Liver (tissue), 9 donors: ENCODE results near the gene ELAC1. TPM values are rescaled to one million over a fixed set of nuclear protein-coding genes. Genes with fewer than 3 reads are reported as not detected.

Experiments used
- DNase-seq: peaks from one replicate; pipeline ENCODE4 v3.0.0-alpha.2; 2017; ENCODE audit warnings: low spot score
- H3K27ac ChIP-seq, 2 donors: one replicate each; pipeline ENCODE4 v1.7.0; 2013; ENCODE audit warnings: inconsistent platforms in 2 of 2, low read length in 2 of 2, control low read depth in 1 of 2, low read depth in 1 of 2, mild to moderate bottlenecking in 1 of 2
- H3K27me3 ChIP-seq, 4 donors: one replicate each; pipeline versions ENCODE4 v1.6.1 to v1.7.0; 2013; ENCODE audit warnings: low read length in 3 of 4, inconsistent platforms in 1 of 4, mild to moderate bottlenecking in 1 of 4, moderate library complexity in 1 of 4; ENCODE audit not compliant: control insufficient read depth in 4 of 4, insufficient read depth in 4 of 4
- H3K36me3 ChIP-seq, 4 donors: one replicate each; pipeline versions ENCODE4 v1.6.1 to v1.7.0; 2013; ENCODE audit warnings: low read length in 3 of 4, mild to moderate bottlenecking in 3 of 4, low read depth in 1 of 4, moderate library complexity in 1 of 4; ENCODE audit not compliant: control insufficient read depth in 4 of 4, insufficient read depth in 3 of 4
- H3K4me1 ChIP-seq, 4 donors: one replicate each; pipeline versions ENCODE4 v1.6.1 to v1.7.0; 2013; ENCODE audit warnings: low read length in 3 of 4, mild to moderate bottlenecking in 3 of 4, moderate library complexity in 1 of 4; ENCODE audit not compliant: control insufficient read depth in 4 of 4, insufficient read depth in 4 of 4
- H3K4me3 ChIP-seq, 3 donors: one replicate each; pipeline versions ENCODE4 v1.6.1 to v1.7.0; 2013; ENCODE audit warnings: low read length in 3 of 3, control low read depth in 1 of 3, low read depth in 1 of 3, mild to moderate bottlenecking in 1 of 3
- H3K9ac ChIP-seq, 2 donors: one replicate each; pipeline ENCODE4 v1.7.0; 2013; ENCODE audit warnings: low read length in 2 of 2, mild to moderate bottlenecking in 2 of 2, moderate library complexity in 2 of 2, control low read depth in 1 of 2, low read depth in 1 of 2
- H3K9me3 ChIP-seq, 4 donors: one replicate each; pipeline versions ENCODE4 v1.6.1 to v1.7.0; 2013; ENCODE audit warnings: low read length in 3 of 4; ENCODE audit not compliant: control insufficient read depth in 4 of 4
- ATF3 ChIP-seq: IDR thresholded peaks from 2 replicates; pipeline ENCODE4 v1.6.1; 2016; ENCODE audit warnings: antibody characterized with exemption
- CTCF ChIP-seq: fragments of 150-350 bp; IDR thresholded peaks from 2 replicates; pipeline ENCODE4 v1.5.1; 2017; ENCODE audit warnings: improper control_type of control experiment, low read depth, low read length; ENCODE audit not compliant: missing input control
- EGR1 ChIP-seq, 2 donors: IDR thresholded peaks; 2 replicates each; pipeline ENCODE4 v1.6.1; 2016 to 2018; ENCODE audit warnings: antibody characterized with exemption in 2 of 2, low read depth in 2 of 2
- FOXA1 ChIP-seq: IDR thresholded peaks from 2 replicates; pipeline ENCODE4 v1.6.1; 2016; ENCODE audit warnings: antibody characterized with exemption
- FOXA2 ChIP-seq: IDR thresholded peaks from 2 replicates; pipeline ENCODE4 v1.6.1; 2016; ENCODE audit warnings: antibody characterized with exemption
- GABPA ChIP-seq, 2 donors: IDR thresholded peaks in 1 of 2; conservative IDR thresholded peaks in 1 of 2; 2 replicates each; pipeline ENCODE4 v1.6.1; 2016; ENCODE audit warnings: antibody characterized with exemption in 2 of 2, mild to moderate bottlenecking in 1 of 2, moderate library complexity in 1 of 2
- HNF4A ChIP-seq, 2 donors: conservative IDR thresholded peaks; 2 replicates each; pipeline ENCODE4 v1.6.1; 2016; ENCODE audit warnings: antibody characterized with exemption in 2 of 2, mild to moderate bottlenecking in 2 of 2
- HNF4G ChIP-seq: IDR thresholded peaks from 2 replicates; pipeline ENCODE4 v1.6.1; 2016; ENCODE audit warnings: antibody characterized with exemption
- JUND ChIP-seq, 2 donors: IDR thresholded peaks; 2 replicates each; pipeline ENCODE4 v1.6.1; 2016; ENCODE audit warnings: antibody characterized with exemption in 2 of 2
- MAX ChIP-seq: IDR thresholded peaks from 2 replicates; pipeline ENCODE4 v1.6.1; 2016; ENCODE audit warnings: antibody characterized with exemption
- NR2F2 ChIP-seq: IDR thresholded peaks from 2 replicates; pipeline ENCODE4 v1.6.1; 2016; ENCODE audit warnings: antibody characterized with exemption
- RAD21 ChIP-seq, 2 donors: IDR thresholded peaks; 2 replicates each; pipeline ENCODE4 v1.6.1; 2016; ENCODE audit warnings: antibody characterized with exemption in 2 of 2, mild to moderate bottlenecking in 2 of 2
- RXRA ChIP-seq, 2 donors: IDR thresholded peaks; 2 replicates each; pipeline ENCODE4 v1.6.1; 2017 to 2018; ENCODE audit warnings: antibody characterized with exemption in 2 of 2, mild to moderate bottlenecking in 1 of 2
- SP1 ChIP-seq: IDR thresholded peaks from 2 replicates; pipeline ENCODE4 v1.6.1; 2018; ENCODE audit warnings: antibody characterized with exemption, mild to moderate bottlenecking
- TAF1 ChIP-seq: conservative IDR thresholded peaks from 2 replicates; pipeline ENCODE4 v1.6.1; 2016; ENCODE audit warnings: antibody characterized with exemption, mild to moderate bottlenecking
- YY1 ChIP-seq: IDR thresholded peaks from 2 replicates; pipeline ENCODE4 v1.6.1; 2016; ENCODE audit warnings: antibody characterized with exemption, mild to moderate bottlenecking
- ZBTB33 ChIP-seq: IDR thresholded peaks from 2 replicates; pipeline ENCODE4 v1.6.1; 2016; ENCODE audit warnings: antibody characterized with exemption
- WGBS: extraction: QIAGEN DNeasy Blood & Tissue Kit; methylation state at CpG from one replicate; pipeline ENCODE4 v1.1.7; 2013; 5-methylcytosine and 5-hydroxymethylcytosine counted together
- polyA plus RNA-seq, 2 donors: library from polyadenylated mRNA; stranded (reverse) in 1 of 2; unstranded in 1 of 2; fragments of 200-250 nt in 1 of 2; fragments of >200 nt in 1 of 2; fragmentation: Nextera tagmentation in 1 of 2; extraction: Ambion mirVana in 1 of 2; gene quantifications; one replicate each; pipeline versions ENCODE4 v1.2.1 to v1.2.3, GENCODE V29; 2013 to 2015
- total RNA-seq, 2 donors: library from RNA; depleted of rRNA; stranded (reverse); fragments of >200 nt; gene quantifications; one replicate each; pipeline ENCODE4 v1.2.3, GENCODE V29; 2014
- TF ChIP-seq, protein P1 (sequence below): IDR thresholded peaks from 2 replicates; pipeline ENCODE4 v1.6.1; 2016; ENCODE audit warnings: antibody characterized with exemption, mild to moderate bottlenecking
- donor health status: healthy.
- donor health status: healthy.
- donor health status: healthy.
- donor health status: healthy.
- donor health status: healthy.

Gene ELAC1, protein sequence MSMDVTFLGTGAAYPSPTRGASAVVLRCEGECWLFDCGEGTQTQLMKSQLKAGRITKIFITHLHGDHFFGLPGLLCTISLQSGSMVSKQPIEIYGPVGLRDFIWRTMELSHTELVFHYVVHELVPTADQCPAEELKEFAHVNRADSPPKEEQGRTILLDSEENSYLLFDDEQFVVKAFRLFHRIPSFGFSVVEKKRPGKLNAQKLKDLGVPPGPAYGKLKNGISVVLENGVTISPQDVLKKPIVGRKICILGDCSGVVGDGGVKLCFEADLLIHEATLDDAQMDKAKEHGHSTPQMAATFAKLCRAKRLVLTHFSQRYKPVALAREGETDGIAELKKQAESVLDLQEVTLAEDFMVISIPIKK
- 10 to 100 TPM in 1 of 2 donors, 1 to 10 TPM in 1; 4.9 to 10.2 TPM for total RNA-seq
- polyA plus RNA-seq, result 1 to 10 TPM; 6.4 to 7.6 TPM

- H3K9ac ChIP-seq, result peak within 1 kb of the TSS; percentile 87 to 95
- H3K36me3 ChIP-seq, result no peaks in the 10 kb centered on the region
- peak within 1 kb of the TSS; percentile 82 to 95 (median 93) for H3K4me3 ChIP-seq
- under 1% methylated on average over 84 of the region's 84 CpGs for WGBS
- DNase-seq, result peak; percentile 78
- peaks cover 0 to 3% (median 0%) of the 10 kb centered on the region in 4 donors for H3K9me3 ChIP-seq
- no peak for TF ChIP-seq FOXA1
- TF ChIP-seq EGR1 (IDR thresholded peaks at IDR 0.05; ENCODE audit: low read depth in 2 of 2), result no peak
- no peak for TF ChIP-seq HNF4G
- TF ChIP-seq JUND (IDR thresholded peaks at IDR 0.05), result no peak
- TF ChIP-seq GABPA (IDR thresholded peaks at IDR 0.05 in 1 of 2, conservative IDR thresholded peaks at IDR 0.05 in 1 of 2), result peak; percentile 8 to 63
- peak; percentile 87 for TF ChIP-seq YY1
- TF ChIP-seq CTCF, result no peak
- TF ChIP-seq RAD21 (IDR thresholded peaks at IDR 0.05), result peak in 1 of 2 donors; percentile 21
- no peak for TF ChIP-seq ZBTB33
- TF ChIP-seq NR2F2, result no peak
- TF ChIP-seq, protein P1, sequence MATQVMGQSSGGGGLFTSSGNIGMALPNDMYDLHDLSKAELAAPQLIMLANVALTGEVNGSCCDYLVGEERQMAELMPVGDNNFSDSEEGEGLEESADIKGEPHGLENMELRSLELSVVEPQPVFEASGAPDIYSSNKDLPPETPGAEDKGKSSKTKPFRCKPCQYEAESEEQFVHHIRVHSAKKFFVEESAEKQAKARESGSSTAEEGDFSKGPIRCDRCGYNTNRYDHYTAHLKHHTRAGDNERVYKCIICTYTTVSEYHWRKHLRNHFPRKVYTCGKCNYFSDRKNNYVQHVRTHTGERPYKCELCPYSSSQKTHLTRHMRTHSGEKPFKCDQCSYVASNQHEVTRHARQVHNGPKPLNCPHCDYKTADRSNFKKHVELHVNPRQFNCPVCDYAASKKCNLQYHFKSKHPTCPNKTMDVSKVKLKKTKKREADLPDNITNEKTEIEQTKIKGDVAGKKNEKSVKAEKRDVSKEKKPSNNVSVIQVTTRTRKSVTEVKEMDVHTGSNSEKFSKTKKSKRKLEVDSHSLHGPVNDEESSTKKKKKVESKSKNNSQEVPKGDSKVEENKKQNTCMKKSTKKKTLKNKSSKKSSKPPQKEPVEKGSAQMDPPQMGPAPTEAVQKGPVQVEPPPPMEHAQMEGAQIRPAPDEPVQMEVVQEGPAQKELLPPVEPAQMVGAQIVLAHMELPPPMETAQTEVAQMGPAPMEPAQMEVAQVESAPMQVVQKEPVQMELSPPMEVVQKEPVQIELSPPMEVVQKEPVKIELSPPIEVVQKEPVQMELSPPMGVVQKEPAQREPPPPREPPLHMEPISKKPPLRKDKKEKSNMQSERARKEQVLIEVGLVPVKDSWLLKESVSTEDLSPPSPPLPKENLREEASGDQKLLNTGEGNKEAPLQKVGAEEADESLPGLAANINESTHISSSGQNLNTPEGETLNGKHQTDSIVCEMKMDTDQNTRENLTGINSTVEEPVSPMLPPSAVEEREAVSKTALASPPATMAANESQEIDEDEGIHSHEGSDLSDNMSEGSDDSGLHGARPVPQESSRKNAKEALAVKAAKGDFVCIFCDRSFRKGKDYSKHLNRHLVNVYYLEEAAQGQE, result peak; percentile 50
- TF ChIP-seq HNF4A (conservative IDR thresholded peaks at IDR 0.05), result no peak
- TF ChIP-seq MAX, result no peak
- no peak for TF ChIP-seq RXRA (IDR thresholded peaks at IDR 0.05)
- TF ChIP-seq TAF1, result peak; percentile 75
- TF ChIP-seq FOXA2, result no peak
- TF ChIP-seq SP1, result no peak
- TF ChIP-seq ATF3, result no peak
- peaks cover 0 to 30% (median 19%) of the 10 kb centered on the region in 4 donors for H3K4me1 ChIP-seq
- peak within 1 kb of the TSS; percentile 94 for H3K27ac ChIP-seq
- H3K27me3 ChIP-seq, result no peaks in the 10 kb centered on the region
These were observed at the start of gene ELAC1 for GRCh38 chr18:50967714-50968661. Gene ELAC1 (plus strand): TSS chr18:50968040. CDS start chr18:50974405, 6,365 bp downstream.
